Activated T-cell treated with anti-CD3 and anti-CD28 coated beads, Interleukin-2, amount 50 U/mL, for 72 hours (primary cell): ENCODE measurements around the gene TRABD2B. TPM values are rescaled to one million over a fixed set of nuclear protein-coding genes. Genes with fewer than 3 reads are reported as not detected.

Experiments used
- ATAC-seq, 2 donors: fragments of 150-1000 bp; cut with Tn5 transposase; replicated peaks in 1 of 2; 2 replicates each; pipeline ENCODE4 v1.10.0; 2021; ENCODE audit warnings: moderate library complexity in 2 of 2, mild to moderate bottlenecking in 1 of 2
- DNase-seq, 2 donors: peaks; one replicate each; pipeline ENCODE4 v3.0.0; 2021 to 2022; ENCODE audit warnings: mixed read lengths in 1 of 2
- H3K27ac Mint-ChIP-seq: one replicate; pipeline ENCODE4 v1.8.0; 2022; ENCODE audit warnings: mild to moderate bottlenecking, moderate library complexity, mixed read lengths
- H3K27me3 Mint-ChIP-seq: one replicate; pipeline ENCODE4 v1.8.0; 2022; ENCODE audit warnings: low read depth, mixed read lengths
- H3K36me3 Mint-ChIP-seq, 2 donors: one replicate each; pipeline ENCODE4 v1.8.0; 2022; ENCODE audit warnings: mixed read lengths in 2 of 2, mild to moderate bottlenecking in 1 of 2; ENCODE audit not compliant: insufficient read depth in 2 of 2
- H3K4me1 Mint-ChIP-seq: one replicate; pipeline ENCODE4 v1.8.0; 2022; ENCODE audit warnings: low read depth, mixed read lengths
- H3K4me3 Mint-ChIP-seq, 2 donors: one replicate each; pipeline ENCODE4 v1.8.0; 2022; ENCODE audit warnings: mild to moderate bottlenecking in 2 of 2, mixed read lengths in 2 of 2, moderate library complexity in 2 of 2
- H3K9me3 Mint-ChIP-seq, 2 donors: one replicate each; pipeline ENCODE4 v1.8.0; 2022; ENCODE audit warnings: mixed read lengths in 2 of 2
- total RNA-seq, 2 donors: library from RNA; stranded (reverse); gene quantifications; one replicate each; pipeline ENCODE4 v1.2.3, GENCODE V29; 2022

The TRABD2B gene
- total RNA-seq, 2 donors from 2014 or later: not detected

- DNase-seq (no peak), ATAC-seq (no peak)
- Mint-ChIP-seq H3K27ac (no peak overlapping the region), H3K4me1 (peaks cover 4% of the 10 kb centered on the region), H3K36me3 (no peaks in the 10 kb centered on the region), H3K27me3 (peaks cover 31% of the 10 kb centered on the region), H3K9me3 (no peaks in the 10 kb centered on the region), H3K4me3 (no peak overlapping the region)
These were observed 17.5 kb downstream of the TRABD2B start for GRCh38 chr1:47979724-47980123.

- Mint-ChIP-seq H3K4me1 (no peaks in the 10 kb centered on the region), H3K9me3 (no peaks in the 10 kb centered on the region), H3K27ac (no peak overlapping the region), H3K4me3 (no peak overlapping the region), H3K36me3 (no peaks in the 10 kb centered on the region), H3K27me3 (peaks cover 28% of the 10 kb centered on the region)
- DNase-seq: no peak
- ATAC-seq: no peak
These were observed 18.7 kb downstream of the TRABD2B start for GRCh38 chr1:47978486-47978885.

GRCh38 chr1:47976728-47977127 is 20.5 kb downstream of the TRABD2B start:
- no peaks in the 10 kb centered on the region for H3K4me1 Mint-ChIP-seq
- no peak overlapping the region for H3K4me3 Mint-ChIP-seq
- H3K27me3 Mint-ChIP-seq: peaks cover 29% of the 10 kb centered on the region
- H3K9me3 Mint-ChIP-seq: no peaks in the 10 kb centered on the region
- ATAC-seq (no peak), DNase-seq (no peak)
- no peak overlapping the region for H3K27ac Mint-ChIP-seq
- no peaks in the 10 kb centered on the region for H3K36me3 Mint-ChIP-seq

- H3K36me3 Mint-ChIP-seq: no peaks in the 10 kb centered on the region
- H3K27me3 Mint-ChIP-seq: peaks cover 29% of the 10 kb centered on the region
These were observed 20.9 kb downstream of the TRABD2B start for GRCh38 chr1:47976267-47976666.

GRCh38 chr1:47975302-47975921 is 21.8 kb downstream of the TRABD2B start:
- H3K36me3 Mint-ChIP-seq: no peaks in the 10 kb centered on the region
- no peak for ATAC-seq

More at GRCh38 chr1:47976267-47976666, 20.9 kb downstream of the TRABD2B start:
- Mint-ChIP-seq H3K9me3 (no peaks in the 10 kb centered on the region), H3K4me3 (no peak overlapping the region), H3K4me1 (no peaks in the 10 kb centered on the region), H3K27ac (no peak overlapping the region)
- ATAC-seq (no peak), DNase-seq (no peak)

GRCh38 chr1:47972864-47973432 is 24.2 kb downstream of the TRABD2B start:
- DNase-seq (no peak), ATAC-seq (no peak)
- peaks cover 25% of the 10 kb centered on the region for H3K27me3 Mint-ChIP-seq

More at GRCh38 chr1:47975302-47975921, 21.8 kb downstream of the TRABD2B start:
- H3K27ac Mint-ChIP-seq: no peak overlapping the region
- no peak overlapping the region for H3K4me3 Mint-ChIP-seq
- no peak for DNase-seq
- H3K9me3 Mint-ChIP-seq: no peaks in the 10 kb centered on the region
- H3K4me1 Mint-ChIP-seq: no peaks in the 10 kb centered on the region
- H3K27me3 Mint-ChIP-seq: peaks cover 25% of the 10 kb centered on the region

GRCh38 chr1:47971385-47972160 is 25.6 kb downstream of the TRABD2B start:
- Mint-ChIP-seq H3K27me3 (peaks cover 18% of the 10 kb centered on the region), H3K4me3 (no peak overlapping the region), H3K36me3 (no peaks in the 10 kb centered on the region), H3K27ac (no peak overlapping the region), H3K9me3 (no peaks in the 10 kb centered on the region), H3K4me1 (no peaks in the 10 kb centered on the region)
- no peak for DNase-seq
- no peak for ATAC-seq

More at GRCh38 chr1:47972864-47973432, 24.2 kb downstream of the TRABD2B start:
- no peaks in the 10 kb centered on the region for H3K4me1 Mint-ChIP-seq
- H3K36me3 Mint-ChIP-seq: no peaks in the 10 kb centered on the region
- no peak overlapping the region for H3K4me3 Mint-ChIP-seq
- no peaks in the 10 kb centered on the region for H3K9me3 Mint-ChIP-seq
- H3K27ac Mint-ChIP-seq: no peak overlapping the region

- Mint-ChIP-seq H3K4me1 (no peaks in the 10 kb centered on the region), H3K27me3 (peaks cover 18% of the 10 kb centered on the region), H3K36me3 (no peaks in the 10 kb centered on the region), H3K27ac (no peak overlapping the region), H3K4me3 (no peak overlapping the region), H3K9me3 (no peaks in the 10 kb centered on the region)
- DNase-seq (no peak), ATAC-seq (no peak)
These were observed 26.3 kb downstream of the TRABD2B start for GRCh38 chr1:47970882-47971281.

- Mint-ChIP-seq H3K9me3 (no peaks in the 10 kb centered on the region), H3K36me3 (no peaks in the 10 kb centered on the region), H3K27me3 (peaks cover 18% of the 10 kb centered on the region), H3K4me1 (no peaks in the 10 kb centered on the region), H3K4me3 (no peak overlapping the region), H3K27ac (no peak overlapping the region)
- DNase-seq (no peak), ATAC-seq (no peak)
These were observed 27.7 kb downstream of the TRABD2B start for GRCh38 chr1:47969478-47969877.

- no peaks in the 10 kb centered on the region for H3K4me1 Mint-ChIP-seq
These were observed 28.7 kb downstream of the TRABD2B start for GRCh38 chr1:47968556-47968888.

GRCh38 chr1:47967864-47968555 is 29.2 kb downstream of the TRABD2B start:
- Mint-ChIP-seq H3K4me3 (no peak overlapping the region), H3K36me3 (no peaks in the 10 kb centered on the region), H3K9me3 (no peaks in the 10 kb centered on the region), H3K27me3 (peaks cover 5% of the 10 kb centered on the region), H3K4me1 (no peaks in the 10 kb centered on the region), H3K27ac (no peak overlapping the region)
- no peak for DNase-seq
- no peak for ATAC-seq

More at GRCh38 chr1:47968556-47968888, 28.7 kb downstream of the TRABD2B start:
- Mint-ChIP-seq H3K27ac (no peak overlapping the region), H3K36me3 (no peaks in the 10 kb centered on the region), H3K9me3 (no peaks in the 10 kb centered on the region), H3K4me3 (no peak overlapping the region), H3K27me3 (peaks cover 10% of the 10 kb centered on the region)
- ATAC-seq (no peak), DNase-seq (no peak)

- H3K27me3 Mint-ChIP-seq: no peaks in the 10 kb centered on the region
- no peaks in the 10 kb centered on the region for H3K36me3 Mint-ChIP-seq
- DNase-seq (no peak), ATAC-seq (no peak)
- no peak overlapping the region for H3K4me3 Mint-ChIP-seq
- peaks cover 0 to 2% of the 10 kb centered on the region in 2 donors for H3K9me3 Mint-ChIP-seq
- H3K4me1 Mint-ChIP-seq: no peaks in the 10 kb centered on the region
- H3K27ac Mint-ChIP-seq: no peak overlapping the region
These were observed 31.4 kb downstream of the TRABD2B start for GRCh38 chr1:47965816-47966215.

- Mint-ChIP-seq H3K4me3 (no peak overlapping the region), H3K9me3 (peaks cover 0 to 2% of the 10 kb centered on the region in 2 donors), H3K27me3 (no peaks in the 10 kb centered on the region), H3K36me3 (peaks cover 0 to 2% of the 10 kb centered on the region in 2 donors), H3K27ac (no peak overlapping the region), H3K4me1 (no peaks in the 10 kb centered on the region)
- ATAC-seq (no peak), DNase-seq (no peak)
These were observed 32.5 kb downstream of the TRABD2B start for GRCh38 chr1:47964636-47965035.
